Neutrophil (primary cell): Measurements from ENCODE around the gene CLIC1.

Experiments used
- H3K27ac ChIP-seq: fragments of 200-600 bp; sonication (generic); 2 replicates; pipeline ENCODE4 v1.5.1; 2016; ENCODE audit warnings: mild to moderate bottlenecking, moderate library complexity
- H3K27me3 ChIP-seq: fragments of 200-600 bp; sonication (generic); 2 replicates; pipeline ENCODE4 v1.6.0; 2016; ENCODE audit warnings: mild to moderate bottlenecking
- H3K36me3 ChIP-seq: fragments of 200-600 bp; sonication (generic); 2 replicates; pipeline ENCODE4 v1.5.1; 2017
- H3K4me1 ChIP-seq, 2 experiments: fragments of 200-600 bp in 1 of 2; sonication (generic) in 1 of 2; 1 replicate in 1 of 2; 2 replicates in 1 of 2; pipeline versions ENCODE4 v1.5.1 to v1.6.1; 2013 to 2016; ENCODE audit warnings: low read depth in 1 of 2, low read length in 1 of 2, mild to moderate bottlenecking in 1 of 2, moderate library complexity in 1 of 2; ENCODE audit not compliant: control insufficient read depth in 1 of 2, insufficient read depth in 1 of 2
- H3K4me3 ChIP-seq, 2 experiments: fragments of 200-600 bp in 1 of 2; sonication (generic) in 1 of 2; 1 replicate in 1 of 2; 2 replicates in 1 of 2; pipeline ENCODE4 v1.5.1; 2013 to 2016; ENCODE audit warnings: low read depth in 1 of 2, low read length in 1 of 2, mild to moderate bottlenecking in 1 of 2, moderate library complexity in 1 of 2
- H3K9me3 ChIP-seq: fragments of 200-600 bp; sonication (generic); 2 replicates; pipeline ENCODE4 v1.5.1; 2016
- CTCF ChIP-seq: fragments of 200-600 bp; sonication (generic); IDR thresholded peaks from 2 replicates; pipeline ENCODE4 v1.5.1; 2016; ENCODE audit warnings: antibody characterized with exemption

Gene CLIC1

GRCh38 chr6:31765910-31766794 lies 29.8 kb upstream of the CLIC1 start:
- H3K36me3 ChIP-seq: peaks cover 8% of the 10 kb centered on the region
- no peaks in the 10 kb centered on the region for H3K27me3 ChIP-seq
- no peaks in the 10 kb centered on the region for H3K9me3 ChIP-seq
- TF ChIP-seq CTCF: no peak
- H3K27ac ChIP-seq: no peak overlapping the region
- H3K4me3 ChIP-seq: no peak overlapping the region
- H3K4me1 ChIP-seq: peaks cover 26 to 27% of the 10 kb centered on the region in 2 experiments

DNA sequence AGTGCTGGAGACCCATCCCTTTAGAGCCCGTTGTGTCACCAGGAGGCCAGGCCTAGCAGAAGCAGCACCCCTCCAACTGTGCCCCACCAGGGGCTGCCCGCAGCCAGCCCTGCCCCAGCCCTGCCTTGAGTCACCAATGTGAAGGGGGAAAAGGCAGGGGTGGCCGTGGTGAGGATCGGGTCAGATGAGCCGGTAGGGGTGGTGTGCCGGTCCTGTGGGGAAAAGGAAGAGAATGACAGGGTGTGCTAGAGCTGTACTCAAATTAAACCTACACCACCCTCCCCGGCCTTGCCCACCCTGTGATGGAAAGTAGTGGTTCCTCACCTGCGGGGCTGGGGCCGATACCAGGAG lies 29.2 kb upstream of the CLIC1 start:
- H3K9me3 ChIP-seq: no peaks in the 10 kb centered on the region
- no peak overlapping the region for H3K4me3 ChIP-seq
- no peaks in the 10 kb centered on the region for H3K27me3 ChIP-seq
- H3K4me1 ChIP-seq: peaks cover 26 to 27% of the 10 kb centered on the region in 2 experiments
- H3K27ac ChIP-seq: no peak overlapping the region
- TF ChIP-seq CTCF: no peak
- peaks cover 13% of the 10 kb centered on the region for H3K36me3 ChIP-seq

- Histone ChIP-seq H3K4me3 (no peak overlapping the region), H3K4me1 (peaks cover 18% of the 10 kb centered on the region in 2 experiments), H3K27me3 (no peaks in the 10 kb centered on the region), H3K9me3 (no peaks in the 10 kb centered on the region), H3K27ac (no peak overlapping the region), H3K36me3 (peaks cover 23% of the 10 kb centered on the region)
- no peak for TF ChIP-seq CTCF
Observed at GRCh38 chr6:31764198-31764597, 27.9 kb upstream of the CLIC1 start.

- H3K4me1 ChIP-seq: peaks cover 11% of the 10 kb centered on the region in 2 experiments
- no peak overlapping the region for H3K4me3 ChIP-seq
- no peaks in the 10 kb centered on the region for H3K27me3 ChIP-seq
- H3K9me3 ChIP-seq: no peaks in the 10 kb centered on the region
- no peak for TF ChIP-seq CTCF
- no peak overlapping the region for H3K27ac ChIP-seq
- H3K36me3 ChIP-seq: peaks cover 23% of the 10 kb centered on the region
Observed at GRCh38 chr6:31763619-31763940, 27.2 kb upstream of the CLIC1 start.

DNA sequence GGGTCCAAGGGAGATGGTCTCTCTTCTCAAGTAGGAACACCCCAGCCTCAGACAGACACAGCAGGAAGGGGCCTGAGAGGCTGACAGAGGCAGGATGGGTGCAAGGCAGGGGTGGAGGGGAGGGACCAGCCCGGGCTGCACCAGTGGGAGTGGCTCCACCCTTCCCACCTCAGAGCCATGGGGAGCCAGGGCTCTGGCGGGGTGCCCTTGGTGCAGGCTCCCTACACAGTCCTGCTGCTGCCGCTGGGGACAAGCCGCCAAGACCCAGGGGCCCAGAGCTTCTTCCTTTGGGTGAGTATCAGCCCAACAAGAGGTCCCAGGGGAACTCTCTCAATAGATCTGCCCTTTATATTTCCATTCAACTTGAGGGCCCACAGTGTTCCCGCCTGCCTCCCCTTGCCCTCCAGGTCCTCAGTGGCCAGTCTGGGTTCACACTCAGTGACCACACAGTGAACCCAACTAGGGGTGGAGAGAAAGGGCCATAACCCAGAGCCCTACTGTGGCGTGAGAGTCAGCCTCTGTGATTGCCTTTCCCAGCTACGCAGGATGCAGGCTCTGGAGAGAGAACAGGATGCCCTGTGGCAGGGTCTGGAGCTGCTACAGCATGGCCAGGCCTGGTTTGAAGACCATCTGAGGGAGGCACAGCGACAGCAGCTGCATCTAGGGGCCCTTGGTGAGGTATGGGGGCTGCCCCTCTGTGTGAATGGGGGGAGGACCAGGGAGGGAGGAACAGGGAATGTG lies 26.7 kb upstream of the CLIC1 start:
- peaks cover 23% of the 10 kb centered on the region for H3K36me3 ChIP-seq
- no peak for TF ChIP-seq CTCF
- H3K9me3 ChIP-seq: no peaks in the 10 kb centered on the region

More for the DNA sequence above, 26.7 kb upstream of the CLIC1 start:
- H3K4me3 ChIP-seq: no peak overlapping the region
- no peak overlapping the region for H3K27ac ChIP-seq
- no peaks in the 10 kb centered on the region for H3K27me3 ChIP-seq
- H3K4me1 ChIP-seq: peaks cover 6% of the 10 kb centered on the region in 2 experiments
